HG03457 (cell line): Measurements from ENCODE around the gene ISM1.
A peak's percentile ranks its signal among the peaks of the same experiment; 100 is the strongest.
"Not testable (repeated sequence)": the region's sequence is repeated elsewhere in the genome, so short reads cannot be mapped to it uniquely, and the experiment has no call there.

Experiments
- ATAC-seq: cut with Tn5 transposase; IDR thresholded peaks from one replicate; pipeline ENCODE4 v1.9.1; 2021; ENCODE audit warnings: moderate number of reproducible peaks; ENCODE audit not compliant: unreplicated experiment

Gene ISM1

GRCh38 chr20:13221313-13221672 lies 219 bp downstream of the ISM1 start:
- peak; percentile 26 for ATAC-seq

GRCh38 chr20:13221673-13222318 lies 722 bp downstream of the ISM1 start:
- ATAC-seq: peak; percentile 64

GRCh38 chr20:13222319-13222716 lies 1.2 kb downstream of the ISM1 start:
- ATAC-seq: no peak

- ATAC-seq: no peak
These were observed 2.9 kb downstream of the ISM1 start for GRCh38 chr20:13223736-13224520.

- no peak for ATAC-seq
These were observed 5.3 kb downstream of the ISM1 start for GRCh38 chr20:13226367-13226766.

GRCh38 chr20:13228771-13229170 lies 7.7 kb downstream of the ISM1 start:
- no peak for ATAC-seq

GRCh38 chr20:13229538-13229937 lies 8.5 kb downstream of the ISM1 start:
- ATAC-seq: no peak

- no peak for ATAC-seq
These were observed 10.1 kb downstream of the ISM1 start for GRCh38 chr20:13231031-13231752.

- ATAC-seq: no peak
These were observed 11.9 kb downstream of the ISM1 start for GRCh38 chr20:13232999-13233398.

GRCh38 chr20:13234961-13235360 lies 13.9 kb downstream of the ISM1 start:
- no peak for ATAC-seq

- ATAC-seq: not testable (repeated sequence)
These were observed 15.3 kb downstream of the ISM1 start for GRCh38 chr20:13236360-13236759.

- ATAC-seq: no peak
These were observed 16.1 kb downstream of the ISM1 start for GRCh38 chr20:13236990-13237720.

GRCh38 chr20:13238001-13238653 lies 17.1 kb downstream of the ISM1 start:
- no peak for ATAC-seq

GRCh38 chr20:13243826-13244376 lies 22.8 kb downstream of the ISM1 start:
- no peak for ATAC-seq

GRCh38 chr20:13245250-13245723 lies 24.2 kb downstream of the ISM1 start:
- ATAC-seq: no peak

GRCh38 chr20:13249118-13249797 lies 28.2 kb downstream of the ISM1 start:
- no peak for ATAC-seq

GRCh38 chr20:13249798-13250170 lies 28.7 kb downstream of the ISM1 start:
- ATAC-seq: no peak

GRCh38 chr20:13250251-13250650 lies 29.2 kb downstream of the ISM1 start:
- ATAC-seq: no peak

GRCh38 chr20:13251106-13251903 lies 30.2 kb downstream of the ISM1 start:
- no peak for ATAC-seq
